Measurements from ENCODE around the gene IFI30. TPM values are rescaled to one million over a fixed set of nuclear protein-coding genes. Genes with fewer than 3 reads are reported as not detected.

IFI30 gene
- total RNA-seq, 1 experiment from 2014 or later: 23.6 TPM

DNA sequence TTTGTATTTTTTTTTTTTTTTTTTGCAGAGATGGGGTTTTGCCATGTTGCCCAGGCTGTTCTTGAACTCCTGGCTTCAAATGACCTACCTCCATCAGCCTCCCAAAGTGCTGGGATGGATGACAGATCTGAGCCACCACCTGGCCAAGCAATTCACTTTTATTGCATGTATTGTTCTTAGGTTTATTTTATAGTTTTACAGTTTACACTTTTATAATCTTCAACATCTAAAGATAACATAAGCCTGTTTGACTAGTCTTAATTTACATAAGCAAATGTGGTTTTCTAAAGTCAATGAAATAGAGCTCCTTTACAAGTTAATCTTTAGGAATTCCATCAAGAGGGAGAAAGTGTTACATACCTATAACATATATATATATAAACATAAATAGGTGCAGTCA is 9.9 kb downstream of the IFI30 start:
- Histone ChIP-seq H3K23me2 (ENCODE audit: insufficient read length, low read depth, low read length, poor library complexity, severe bottlenecking) (no peaks in the 10 kb centered on the region), H2AK5ac (ENCODE audit: insufficient read length, low read length) (no peak overlapping the region), H3K9ac (ENCODE audit: extremely low read depth, insufficient read length, low read length) (no peak overlapping the region), H3K27me3 (ENCODE audit: insufficient read depth, low read length) (no peaks in the 10 kb centered on the region), H3K4me2 (ENCODE audit: insufficient read depth, insufficient read length, low read length) (no peak overlapping the region), H4K8ac (replicated peaks; ENCODE audit: insufficient read length, low read depth, low read length) (no peak overlapping the region), H3K79me2 (ENCODE audit: insufficient read depth, low read length) (no peaks in the 10 kb centered on the region), H2BK15ac (ENCODE audit: low read depth, low read length) (no peak overlapping the region), H3K14ac (ENCODE audit: insufficient read depth, low read length) (no peak overlapping the region), H2AFZ (ENCODE audit: low read length) (no peak overlapping the region), H4K5ac (ENCODE audit: insufficient read length, low read depth, low read length) (no peak overlapping the region), H3K23ac (ENCODE audit: insufficient read length, low read depth, low read length) (no peak overlapping the region), H2BK20ac (ENCODE audit: low read depth, low read length, poor library complexity, severe bottlenecking) (no peak overlapping the region), H3K4me1 (ENCODE audit: insufficient read depth, low read length) (peaks cover 2% of the 10 kb centered on the region; the same call in 1 of the 2 replicates), H3K9me3 (ENCODE audit: control insufficient read depth, low read depth, low read length) (no peaks in the 10 kb centered on the region), H3K18ac (ENCODE audit: insufficient read length, low read depth, low read length) (no peak overlapping the region), H4K91ac (ENCODE audit: insufficient read length, low read depth, low read length) (no peak overlapping the region), H3T11ph (ENCODE audit: low read length) (no peak overlapping the region), H3K56ac (ENCODE audit: insufficient read length, low read depth, low read length) (no peak overlapping the region), H3K4ac (ENCODE audit: low read depth, low read length) (no peak overlapping the region), H4K20me1 (ENCODE audit: control insufficient read depth, insufficient read depth, insufficient read length) (no peaks in the 10 kb centered on the region), H3K79me1 (ENCODE audit: insufficient read depth, low read depth, low read length, poor library complexity, severe bottlenecking) (no peaks in the 10 kb centered on the region), H3K27ac (ENCODE audit: insufficient read length, low read depth, low read length) (no peak overlapping the region), H2BK12ac (ENCODE audit: insufficient read length, low read depth, low read length) (no peak overlapping the region), H2BK120ac (ENCODE audit: low read depth, low read length, poor library complexity, severe bottlenecking) (no peak overlapping the region), H2BK5ac (ENCODE audit: insufficient read length, low read length) (no peak overlapping the region)
- no peaks in the 10 kb centered on the region; the same call in 1 of the 2 replicates for H3K27me3 Mint-ChIP-seq (ENCODE audit: low read depth)
- no peaks in the 10 kb centered on the region for H3K36me3 Mint-ChIP-seq (ENCODE audit: insufficient read depth in 1 of 3, low read depth in 3 of 3)
- DNase-seq: no peak
- TF ChIP-seq, protein P1, sequence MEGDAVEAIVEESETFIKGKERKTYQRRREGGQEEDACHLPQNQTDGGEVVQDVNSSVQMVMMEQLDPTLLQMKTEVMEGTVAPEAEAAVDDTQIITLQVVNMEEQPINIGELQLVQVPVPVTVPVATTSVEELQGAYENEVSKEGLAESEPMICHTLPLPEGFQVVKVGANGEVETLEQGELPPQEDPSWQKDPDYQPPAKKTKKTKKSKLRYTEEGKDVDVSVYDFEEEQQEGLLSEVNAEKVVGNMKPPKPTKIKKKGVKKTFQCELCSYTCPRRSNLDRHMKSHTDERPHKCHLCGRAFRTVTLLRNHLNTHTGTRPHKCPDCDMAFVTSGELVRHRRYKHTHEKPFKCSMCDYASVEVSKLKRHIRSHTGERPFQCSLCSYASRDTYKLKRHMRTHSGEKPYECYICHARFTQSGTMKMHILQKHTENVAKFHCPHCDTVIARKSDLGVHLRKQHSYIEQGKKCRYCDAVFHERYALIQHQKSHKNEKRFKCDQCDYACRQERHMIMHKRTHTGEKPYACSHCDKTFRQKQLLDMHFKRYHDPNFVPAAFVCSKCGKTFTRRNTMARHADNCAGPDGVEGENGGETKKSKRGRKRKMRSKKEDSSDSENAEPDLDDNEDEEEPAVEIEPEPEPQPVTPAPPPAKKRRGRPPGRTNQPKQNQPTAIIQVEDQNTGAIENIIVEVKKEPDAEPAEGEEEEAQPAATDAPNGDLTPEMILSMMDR (conservative IDR thresholded peaks at IDR 0.05): no peak
- no peaks in the 10 kb centered on the region for H3K9me3 Mint-ChIP-seq
- H3K4me3 Mint-ChIP-seq: no peak overlapping the region
- peaks cover 5 to 6% of the 10 kb centered on the region in 2 experiments; a peak in 3 of 4 replicates for H3K4me1 Mint-ChIP-seq
- no peak overlapping the region for H3K27ac Mint-ChIP-seq
